ENCODE results near the gene RGS17. TPM values are rescaled to one million over a fixed set of nuclear protein-coding genes. Genes with fewer than 3 reads are reported as not detected.

The RGS17 gene
- total and polyA plus RNA-seq, 2 of the 13 experiments (the other 11 are each of a cell fraction or from before 2014, with no cell fraction given), result 0.04 TPM; not detected in 1

DNA sequence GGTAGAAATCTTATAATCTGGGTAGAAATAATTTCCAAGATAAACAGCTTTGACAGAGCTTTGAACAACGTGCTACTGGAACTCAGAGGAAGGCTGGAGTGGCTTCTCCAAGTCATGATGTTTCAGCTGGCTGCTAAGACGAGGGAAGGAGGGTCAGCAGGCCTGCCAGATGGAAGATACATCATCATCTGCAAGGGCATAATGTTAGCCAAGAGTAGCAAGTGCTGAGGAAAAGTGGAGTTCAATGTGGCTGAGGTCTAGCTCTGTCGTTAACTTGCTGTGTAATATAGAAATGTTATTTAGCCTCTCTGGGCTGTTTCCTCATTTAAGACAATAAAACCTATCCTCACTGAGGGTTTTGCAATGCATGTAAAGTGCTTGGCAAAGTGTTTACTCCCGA lies 35.1 kb downstream of the RGS17 start (continued):
- TF ChIP-seq, protein P1, sequence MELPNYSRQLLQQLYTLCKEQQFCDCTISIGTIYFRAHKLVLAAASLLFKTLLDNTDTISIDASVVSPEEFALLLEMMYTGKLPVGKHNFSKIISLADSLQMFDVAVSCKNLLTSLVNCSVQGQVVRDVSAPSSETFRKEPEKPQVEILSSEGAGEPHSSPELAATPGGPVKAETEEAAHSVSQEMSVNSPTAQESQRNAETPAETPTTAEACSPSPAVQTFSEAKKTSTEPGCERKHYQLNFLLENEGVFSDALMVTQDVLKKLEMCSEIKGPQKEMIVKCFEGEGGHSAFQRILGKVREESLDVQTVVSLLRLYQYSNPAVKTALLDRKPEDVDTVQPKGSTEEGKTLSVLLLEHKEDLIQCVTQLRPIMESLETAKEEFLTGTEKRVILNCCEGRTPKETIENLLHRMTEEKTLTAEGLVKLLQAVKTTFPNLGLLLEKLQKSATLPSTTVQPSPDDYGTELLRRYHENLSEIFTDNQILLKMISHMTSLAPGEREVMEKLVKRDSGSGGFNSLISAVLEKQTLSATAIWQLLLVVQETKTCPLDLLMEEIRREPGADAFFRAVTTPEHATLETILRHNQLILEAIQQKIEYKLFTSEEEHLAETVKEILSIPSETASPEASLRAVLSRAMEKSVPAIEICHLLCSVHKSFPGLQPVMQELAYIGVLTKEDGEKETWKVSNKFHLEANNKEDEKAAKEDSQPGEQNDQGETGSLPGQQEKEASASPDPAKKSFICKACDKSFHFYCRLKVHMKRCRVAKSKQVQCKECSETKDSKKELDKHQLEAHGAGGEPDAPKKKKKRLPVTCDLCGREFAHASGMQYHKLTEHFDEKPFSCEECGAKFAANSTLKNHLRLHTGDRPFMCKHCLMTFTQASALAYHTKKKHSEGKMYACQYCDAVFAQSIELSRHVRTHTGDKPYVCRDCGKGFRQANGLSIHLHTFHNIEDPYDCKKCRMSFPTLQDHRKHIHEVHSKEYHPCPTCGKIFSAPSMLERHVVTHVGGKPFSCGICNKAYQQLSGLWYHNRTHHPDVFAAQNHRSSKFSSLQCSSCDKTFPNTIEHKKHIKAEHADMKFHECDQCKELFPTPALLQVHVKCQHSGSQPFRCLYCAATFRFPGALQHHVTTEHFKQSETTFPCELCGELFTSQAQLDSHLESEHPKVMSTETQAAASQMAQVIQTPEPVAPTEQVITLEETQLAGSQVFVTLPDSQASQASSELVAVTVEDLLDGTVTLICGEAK (IDR thresholded peaks at IDR 0.05), result no peak
- TF ChIP-seq, protein P1 (CRISPR knock-in tag; IDR thresholded peaks at IDR 0.05), result no peak
